IMR-90 (cell line): Measurements from ENCODE around the gene ARHGEF6. TPM values are rescaled to one million over a fixed set of nuclear protein-coding genes. Genes with fewer than 3 reads are reported as not detected.

Experiments
- ATAC-seq: fragments of 200-7000 bp; cut with Tn5 transposase; 2 replicates; pipeline ENCODE4 v1.9.1; 2020; ENCODE audit warnings: low read depth, mild to moderate bottlenecking, moderate library complexity
- Bru-seq: library from RNA; stranded (reverse); fragments of 400-500 nt; gene quantifications from one replicate; lab custom pipeline; 2021; lab: Mats Ljungman, UMichigan
- BruChase-seq, 2 experiments: library from RNA; stranded (reverse); fragments of 400-500 nt; gene quantifications; one replicate each; lab custom pipeline; 2021; lab: Mats Ljungman, UMichigan
- BruUV-seq: library from RNA; stranded (reverse); fragments of 400-500 nt; replicated peaks from 2 replicates; lab custom pipeline; 2021; lab: Mats Ljungman, UMichigan
- CTCF ChIA-PET: fragments of 300-600 bp; formaldehyde crosslinking; extraction: SDS; loops from one replicate; lab custom pipeline; 2021; ENCODE audit warnings: antibody characterized with exemption; lab: Yijun Ruan, JAX
- POLR2A ChIA-PET: fragments of 300-600 bp; sonication (Branson Sonifier 250); formaldehyde crosslinking; loops from one replicate; lab custom pipeline; 2022; ENCODE audit warnings: antibody characterized with exemption; ENCODE audit not compliant: unreplicated experiment; lab: Charles Lee
- DNase-seq: peaks from one replicate; pipeline ENCODE4 v3.0.0; 2013
- H2AFZ ChIP-seq: replicated peaks from 2 replicates; pipeline ENCODE3; 2013; ENCODE audit warnings: low read length, mild to moderate bottlenecking; ENCODE audit not compliant: poor library complexity
- H2AK5ac ChIP-seq: 2 replicates; pipeline ENCODE4 v1.6.1; 2013; ENCODE audit warnings: low read depth, low read length, inconsistent platforms
- H2AK9ac ChIP-seq: replicated peaks from 2 replicates; pipeline ENCODE3; 2013; ENCODE audit warnings: mild to moderate bottlenecking, low read depth, low read length, moderate library complexity; ENCODE audit not compliant: poor library complexity
- H2BK120ac ChIP-seq: 2 replicates; pipeline ENCODE4 v1.6.1; 2013; ENCODE audit warnings: low read depth, low read length, inconsistent platforms
- H2BK15ac ChIP-seq: 3 replicates; pipeline ENCODE4 v1.6.1; 2013; ENCODE audit warnings: low read depth, low read length, inconsistent platforms
- H2BK20ac ChIP-seq: 2 replicates; pipeline ENCODE4 v1.6.1; 2013; ENCODE audit warnings: low read depth, mild to moderate bottlenecking, inconsistent platforms, low read length, moderate library complexity
- H2BK5ac ChIP-seq: 2 replicates; pipeline ENCODE4 v1.6.1; 2013; ENCODE audit warnings: mild to moderate bottlenecking, low read depth, low read length, inconsistent platforms; ENCODE audit not compliant: poor library complexity, severe bottlenecking
- H3K14ac ChIP-seq: replicated peaks from 2 replicates; pipeline ENCODE4 v1.6.1; 2013; ENCODE audit warnings: low read depth, low read length, inconsistent platforms
- H3K18ac ChIP-seq: 2 replicates; pipeline ENCODE4 v1.6.1; 2013; ENCODE audit warnings: low read depth, low read length, control low read depth
- H3K23ac ChIP-seq: 2 replicates; pipeline ENCODE4 v1.6.1; 2013; ENCODE audit warnings: low read depth, low read length, inconsistent platforms
- H3K27ac ChIP-seq: 2 replicates; pipeline ENCODE4 v1.5.1; 2013; ENCODE audit warnings: mild to moderate bottlenecking, control low read depth, low read length; ENCODE audit not compliant: insufficient read depth
- H3K27me3 ChIP-seq: 2 replicates; pipeline ENCODE4 v1.6.1; 2013; ENCODE audit warnings: low read length; ENCODE audit not compliant: control insufficient read depth, insufficient read depth
- H3K36me3 ChIP-seq: 2 replicates; pipeline ENCODE4 v1.6.1; 2013; ENCODE audit warnings: low read length, mixed read lengths; ENCODE audit not compliant: control insufficient read depth, insufficient read depth
- H3K4ac ChIP-seq: 2 replicates; pipeline ENCODE4 v1.6.1; 2013; ENCODE audit warnings: low read depth, low read length, inconsistent platforms
- H3K4me1 ChIP-seq: 2 replicates; pipeline ENCODE4 v1.6.1; 2013; ENCODE audit warnings: low read length, mixed read lengths; ENCODE audit not compliant: control insufficient read depth, insufficient read depth
- H3K4me2 ChIP-seq: 2 replicates; pipeline ENCODE4 v1.6.1; 2013; ENCODE audit warnings: low read depth, mild to moderate bottlenecking, control low read depth, low read length, moderate library complexity
- H3K4me3 ChIP-seq: 2 replicates; pipeline ENCODE4 v1.5.1; 2013; ENCODE audit warnings: low read depth, mild to moderate bottlenecking, control low read depth, low read length, moderate library complexity; ENCODE audit not compliant: insufficient read depth
- H3K56ac ChIP-seq: 2 replicates; pipeline ENCODE4 v1.6.1; 2013; ENCODE audit warnings: low read length, inconsistent platforms; ENCODE audit not compliant: insufficient read depth; ENCODE audit errors: extremely low read depth
- H3K79me1 ChIP-seq, 2 experiments: 2 replicates each; pipeline ENCODE4 v1.6.1; 2013; ENCODE audit warnings: low read length in 2 of 2, inconsistent platforms in 1 of 2, low read depth in 1 of 2
- H3K9ac ChIP-seq: 2 replicates; pipeline ENCODE4 v1.6.1; 2013; ENCODE audit warnings: low read depth, low read length, control low read depth
- H3K9me1 ChIP-seq: 2 replicates; pipeline ENCODE4 v1.6.1; 2013; ENCODE audit warnings: low read length, inconsistent platforms; ENCODE audit not compliant: insufficient read depth
- H3K9me3 ChIP-seq: 2 replicates; pipeline ENCODE4 v1.6.1; 2013; ENCODE audit warnings: low read length; ENCODE audit not compliant: control insufficient read depth, insufficient read depth
- H4K20me1 ChIP-seq: 2 replicates; pipeline ENCODE4 v1.6.1; 2013; ENCODE audit warnings: low read length, inconsistent platforms; ENCODE audit not compliant: insufficient read depth
- H4K5ac ChIP-seq: 2 replicates; pipeline ENCODE4 v1.6.1; 2013; ENCODE audit warnings: mild to moderate bottlenecking, low read depth, low read length, control low read depth
- H4K8ac ChIP-seq, 2 experiments: 2 replicates each; pipeline ENCODE4 v1.6.1; 2013; ENCODE audit warnings: low read depth in 2 of 2, low read length in 2 of 2, control low read depth in 1 of 2, inconsistent platforms in 1 of 2
- H4K91ac ChIP-seq: 2 replicates; pipeline ENCODE4 v1.6.1; 2013; ENCODE audit warnings: low read depth, low read length, inconsistent platforms; ENCODE audit not compliant: insufficient read depth
- CEBPB ChIP-seq: IDR thresholded peaks from 2 replicates; pipeline ENCODE4 v1.6.1; 2012; ENCODE audit warnings: low read depth, low read length, improper control_type of control experiment
- CHD1 ChIP-seq: IDR thresholded peaks from 2 replicates; pipeline ENCODE4 v1.6.1; 2012; ENCODE audit warnings: low read depth, low read length, improper control_type of control experiment
- MXI1 ChIP-seq: IDR thresholded peaks from 2 replicates; pipeline ENCODE4 v1.6.1; 2012; ENCODE audit warnings: low read depth, mild to moderate bottlenecking, low read length, moderate library complexity, borderline replicate concordance
- POLR2A ChIP-seq: IDR thresholded peaks from 2 replicates; pipeline ENCODE4 v1.6.1; 2012; ENCODE audit warnings: mild to moderate bottlenecking, low read depth, low read length
- RAD21 ChIP-seq: IDR thresholded peaks from 2 replicates; pipeline ENCODE4 v1.6.1; 2012; ENCODE audit warnings: low read length, improper control_type of control experiment
- RCOR1 ChIP-seq: IDR thresholded peaks from 2 replicates; pipeline ENCODE4 v1.6.1; 2012; ENCODE audit warnings: mild to moderate bottlenecking, low read length, improper control_type of control experiment; ENCODE audit not compliant: insufficient replicate concordance
- SMC3 ChIP-seq: fragments of 150-350 bp; IDR thresholded peaks from 2 replicates; pipeline ENCODE4 v1.6.1; 2016; ENCODE audit warnings: low read depth, mild to moderate bottlenecking, antibody characterized with exemption, low read length, moderate library complexity
- WGBS, 2 experiments: methylation state at CpG; one replicate each; pipeline versions ENCODE4 v1.1.5 to v1.1.7; 2013; ENCODE audit warnings: missing lambda C conversion rate in 2 of 2; ENCODE audit not compliant: insufficient read length in 1 of 2; ENCODE audit errors: extremely low coverage in 2 of 2; 5-methylcytosine and 5-hydroxymethylcytosine counted together
- dilution Hi-C: fragments of 300-500 bp; cut with HindIII; formaldehyde crosslinking; loops from one replicate; pipeline ENCODE4 v1.14.3; 2018; ENCODE audit warnings: low sequenced_read_pairs; ENCODE audit not compliant: unreplicated experiment
- in situ Hi-C: fragments of 300-500 bp; cut with MboI; formaldehyde crosslinking; loops from 3 replicates; pipeline ENCODE4 v1.14.3; 2019; ENCODE audit warnings: low sequenced_read_pairs, inconsistent platforms, mixed read lengths
- intact Hi-C: fragments of 100-400 bp; cut with micrococcal nuclease; formaldehyde crosslinking; loops from 2 replicates; pipeline ENCODE4 v1.10.0; 2022
- long read RNA-seq: library from polyadenylated mRNA; unstranded; transcript quantifications from one replicate; pipeline ENCODE4 v2.0.0, GENCODE V29; 2021; ENCODE audit not compliant: unreplicated experiment
- polyA plus RNA-seq, 3 experiments: library from polyadenylated mRNA; depleted of rRNA; stranded (reverse); fragments of >200 nt; gene quantifications; 2 replicates each; pipeline ENCODE4 v1.2.3, GENCODE V29; 2012; ENCODE audit warnings: low replicate concordance in 1 of 3
- total RNA-seq: library from RNA; depleted of rRNA; stranded (reverse); fragments of >200 nt; gene quantifications from 2 replicates; pipeline ENCODE4 v1.2.3, GENCODE V29; 2012; rRNA removed
- TF ChIP-seq, protein P1 (sequence below): fragments of 150-350 bp; IDR thresholded peaks from 2 replicates; pipeline ENCODE4 v1.6.1; 2016; ENCODE audit warnings: low read depth, mild to moderate bottlenecking, low read length, moderate library complexity, borderline replicate concordance

ARHGEF6 gene, protein sequence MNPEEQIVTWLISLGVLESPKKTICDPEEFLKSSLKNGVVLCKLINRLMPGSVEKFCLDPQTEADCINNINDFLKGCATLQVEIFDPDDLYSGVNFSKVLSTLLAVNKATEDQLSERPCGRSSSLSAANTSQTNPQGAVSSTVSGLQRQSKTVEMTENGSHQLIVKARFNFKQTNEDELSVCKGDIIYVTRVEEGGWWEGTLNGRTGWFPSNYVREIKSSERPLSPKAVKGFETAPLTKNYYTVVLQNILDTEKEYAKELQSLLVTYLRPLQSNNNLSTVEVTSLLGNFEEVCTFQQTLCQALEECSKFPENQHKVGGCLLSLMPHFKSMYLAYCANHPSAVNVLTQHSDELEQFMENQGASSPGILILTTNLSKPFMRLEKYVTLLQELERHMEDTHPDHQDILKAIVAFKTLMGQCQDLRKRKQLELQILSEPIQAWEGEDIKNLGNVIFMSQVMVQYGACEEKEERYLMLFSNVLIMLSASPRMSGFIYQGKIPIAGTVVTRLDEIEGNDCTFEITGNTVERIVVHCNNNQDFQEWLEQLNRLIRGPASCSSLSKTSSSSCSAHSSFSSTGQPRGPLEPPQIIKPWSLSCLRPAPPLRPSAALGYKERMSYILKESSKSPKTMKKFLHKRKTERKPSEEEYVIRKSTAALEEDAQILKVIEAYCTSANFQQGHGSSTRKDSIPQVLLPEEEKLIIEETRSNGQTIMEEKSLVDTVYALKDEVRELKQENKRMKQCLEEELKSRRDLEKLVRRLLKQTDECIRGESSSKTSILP
- 2.7 and 3.1 TPM in 2 replicates for total RNA-seq
- polyA plus RNA-seq (2012; rRNA removed) = 1.5 and 2.1 TPM in 2 replicates
- polyA plus RNA-seq (2012; cell fraction: cytosol; rRNA removed) = 0.66 and 0.74 TPM in 2 replicates
- 0.55 and 3.5 TPM in 2 replicates for polyA plus RNA-seq (2012; cell fraction: nucleus; rRNA removed; ENCODE audit: low replicate concordance)
- percentile 35 among the genes with signal in this experiment for Bru-seq, nascent RNA
- BruChase-seq, experiment 1, labeled RNA remaining after a 6-hour chase = percentile 37 among the genes with signal in this experiment
- percentile 34 among the genes with signal in this experiment for BruChase-seq, experiment 2, labeled RNA remaining after a 2-hour chase
- long read RNA-seq, partial matches to known transcripts = 1 of 3 reads
- long read RNA-seq, other reads (novel, unspliced or antisense) = 2 of 3 reads

DNA sequence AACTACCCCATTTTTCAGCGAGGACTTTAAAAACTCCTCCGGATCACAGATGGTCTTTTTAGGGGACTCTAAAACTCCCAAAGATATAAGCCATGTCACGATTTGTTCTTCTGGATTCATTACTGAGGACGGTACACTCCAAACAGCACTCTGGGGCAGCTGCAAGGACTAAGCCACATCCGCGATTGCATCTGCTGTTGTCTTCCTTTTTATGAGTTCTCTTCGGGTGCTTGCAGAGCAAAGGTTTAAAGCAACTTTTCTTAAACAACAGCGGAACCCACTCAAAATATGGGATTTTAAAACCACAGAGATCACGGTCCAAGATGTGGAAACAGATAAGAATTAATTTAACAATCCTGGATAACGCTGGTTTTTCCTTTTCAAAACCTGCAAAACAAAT lies at the start of gene ARHGEF6:
ARHGEF6 (minus strand) TSS at position 170 of the 400 bp plus-strand sequence; CDS start at position 120, 50 bp downstream.
- Histone ChIP-seq H2BK5ac (no peak within 1 kb of the TSS), H2BK15ac (no peak within 1 kb of the TSS), H3K27ac (no peak within 1 kb of the TSS), H4K91ac (no peak within 1 kb of the TSS), H3K27me3 (0 out of 2 replicates have a peak, but pooled peaks cover 1% of the 10 kb centered on the region), H3K4me3 (no peak within 1 kb of the TSS), H3K4me2 (no peak within 1 kb of the TSS; the same call in 1 of the 2 replicates), H3K14ac (no peak within 1 kb of the TSS), H3K18ac (no peak within 1 kb of the TSS), H3K9ac (no peak within 1 kb of the TSS), H3K36me3 (no peaks in the 10 kb centered on the region), H3K9me1 (no peaks in the 10 kb centered on the region; the same call in 1 of the 2 replicates), H4K8ac (peak within 1 kb of the TSS in 1 of 2 experiments; percentile 21; a peak in 1 of 4 replicates), H2AK9ac (no peak within 1 kb of the TSS), H3K4ac (peak within 1 kb of the TSS; percentile 21; the same call in 1 of the 2 replicates), H3K4me1 (peaks cover 2% of the 10 kb centered on the region; the same call in 1 of the 2 replicates), H4K5ac (no peak within 1 kb of the TSS), H4K20me1 (no peaks in the 10 kb centered on the region), H2AK5ac (no peak within 1 kb of the TSS), H2BK120ac (no peak within 1 kb of the TSS), H3K9me3 (no peaks in the 10 kb centered on the region), H2BK20ac (no peak within 1 kb of the TSS), H3K79me1 (no peaks in the 10 kb centered on the region), H2AFZ (peak within 1 kb of the TSS; percentile 53), H3K23ac (no peak within 1 kb of the TSS), H3K56ac (no peak within 1 kb of the TSS)
- intact Hi-C loops (no loop called here), dilution Hi-C loops (no loop called here), in situ Hi-C loops (no loop called here)
- TF ChIP-seq, protein P1, sequence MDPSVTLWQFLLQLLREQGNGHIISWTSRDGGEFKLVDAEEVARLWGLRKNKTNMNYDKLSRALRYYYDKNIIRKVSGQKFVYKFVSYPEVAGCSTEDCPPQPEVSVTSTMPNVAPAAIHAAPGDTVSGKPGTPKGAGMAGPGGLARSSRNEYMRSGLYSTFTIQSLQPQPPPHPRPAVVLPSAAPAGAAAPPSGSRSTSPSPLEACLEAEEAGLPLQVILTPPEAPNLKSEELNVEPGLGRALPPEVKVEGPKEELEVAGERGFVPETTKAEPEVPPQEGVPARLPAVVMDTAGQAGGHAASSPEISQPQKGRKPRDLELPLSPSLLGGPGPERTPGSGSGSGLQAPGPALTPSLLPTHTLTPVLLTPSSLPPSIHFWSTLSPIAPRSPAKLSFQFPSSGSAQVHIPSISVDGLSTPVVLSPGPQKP = no peak
- TF ChIP-seq RCOR1 = no peak
- TF ChIP-seq MXI1 = no peak
- no peak for TF ChIP-seq RAD21
- no peak for TF ChIP-seq CHD1
- no peak for TF ChIP-seq POLR2A
- TF ChIP-seq CEBPB = no peak
- TF ChIP-seq SMC3 = no peak
- 41% methylated on average over 4 of the region's 10 CpGs; no CpG with 5 or more reads in 1 of the 2 experiments for WGBS, 2 experiments
- no peak for ATAC-seq
- ChIA-PET CTCF (no interaction called here), POLR2A (no interaction called here)
- BruUV-seq = no TSS peak
- no peak for DNase-seq
